SJCRH30 (cell line): Measurements from ENCODE around the gene DNAJC25. TPM values are rescaled to one million over a fixed set of nuclear protein-coding genes. Genes with fewer than 3 reads are reported as not detected.

Experiments used
- DNase-seq, 2 experiments: peaks; one replicate each; pipeline ENCODE4 v3.0.0-alpha.2; 2015 to 2020
- H3K27ac ChIP-seq: fragments of 250-450 bp; sonication (Bioruptor Pico); 2 replicates; pipeline ENCODE4 v1.5.1; 2020; ENCODE audit warnings: mild to moderate bottlenecking, moderate library complexity
- H3K27me3 ChIP-seq: fragments of 250-450 bp; sonication (Bioruptor Pico); 2 replicates; pipeline ENCODE4 v1.5.1; 2020; ENCODE audit warnings: mild to moderate bottlenecking, moderate library complexity
- H3K36me3 ChIP-seq: fragments of 250-450 bp; sonication (Bioruptor Pico); 2 replicates; pipeline ENCODE4 v1.5.1; 2020; ENCODE audit warnings: mild to moderate bottlenecking, moderate library complexity
- H3K4me1 ChIP-seq: fragments of 250-450 bp; sonication (Bioruptor Pico); 2 replicates; pipeline ENCODE4 v1.5.1; 2020; ENCODE audit warnings: mild to moderate bottlenecking, moderate library complexity
- H3K4me3 ChIP-seq: fragments of 250-450 bp; sonication (Bioruptor Pico); 2 replicates; pipeline ENCODE4 v1.5.1; 2020; ENCODE audit warnings: mild to moderate bottlenecking, moderate library complexity
- H3K9me3 ChIP-seq: fragments of 250-450 bp; sonication (Bioruptor Pico); replicated peaks from 2 replicates; pipeline ENCODE4 v1.5.1; 2020; ENCODE audit warnings: mild to moderate bottlenecking, moderate library complexity
- total RNA-seq: library from RNA; depleted of rRNA; stranded (reverse); fragments of >200 nt; shearing (Covaris generic); gene quantifications from 2 replicates; pipeline ENCODE4 v1.2.3, GENCODE V29; 2014

The DNAJC25 gene
- total RNA-seq, 1 experiment from 2014 or later = 14.2 TPM

GRCh38 chr9:111637421-111637950, 6.4 kb downstream of the DNAJC25 start:
- Histone ChIP-seq H3K4me3 (no peak overlapping the region), H3K36me3 (peaks cover 16% of the 10 kb centered on the region), H3K27me3 (no peaks in the 10 kb centered on the region), H3K27ac (no peak overlapping the region), H3K9me3 (no peaks in the 10 kb centered on the region), H3K4me1 (no peaks in the 10 kb centered on the region)
- no peak for DNase-seq

- peaks cover 68% of the 10 kb centered on the region for H3K36me3 ChIP-seq
- no peaks in the 10 kb centered on the region for H3K27me3 ChIP-seq
- H3K4me1 ChIP-seq = no peaks in the 10 kb centered on the region
- H3K9me3 ChIP-seq = peaks cover 5% of the 10 kb centered on the region
- DNase-seq = no peak
- no peak overlapping the region for H3K27ac ChIP-seq
- H3K4me3 ChIP-seq = no peak overlapping the region
Measured at GRCh38 chr9:111644195-111644772, 13.2 kb downstream of the DNAJC25 start.

- Histone ChIP-seq H3K36me3 (peaks cover 79% of the 10 kb centered on the region), H3K9me3 (peaks cover 5% of the 10 kb centered on the region), H3K27ac (no peak overlapping the region), H3K4me3 (no peak overlapping the region), H3K4me1 (no peaks in the 10 kb centered on the region), H3K27me3 (no peaks in the 10 kb centered on the region)
- DNase-seq = no peak
Measured at GRCh38 chr9:111645806-111646205, 14.7 kb downstream of the DNAJC25 start.

- Histone ChIP-seq H3K27me3 (no peaks in the 10 kb centered on the region), H3K9me3 (peaks cover 5% of the 10 kb centered on the region), H3K4me1 (no peaks in the 10 kb centered on the region), H3K36me3 (peaks cover 79% of the 10 kb centered on the region), H3K27ac (no peak overlapping the region), H3K4me3 (no peak overlapping the region)
- no peak for DNase-seq
Measured at GRCh38 chr9:111646417-111646816, 15.3 kb downstream of the DNAJC25 start.

- Histone ChIP-seq H3K27ac (no peak overlapping the region), H3K36me3 (peaks cover 82% of the 10 kb centered on the region), H3K9me3 (peaks cover 5% of the 10 kb centered on the region; the same call in 1 of the 2 replicates), H3K4me3 (no peak overlapping the region), H3K4me1 (no peaks in the 10 kb centered on the region), H3K27me3 (no peaks in the 10 kb centered on the region)
- no peak for DNase-seq
Measured at GRCh38 chr9:111648066-111648465, 16.9 kb downstream of the DNAJC25 start.

GRCh38 chr9:111649016-111649415, 17.9 kb downstream of the DNAJC25 start:
- H3K27ac ChIP-seq = no peak overlapping the region
- no peaks in the 10 kb centered on the region for H3K4me1 ChIP-seq
- H3K9me3 ChIP-seq = peaks cover 5% of the 10 kb centered on the region; the same call in 1 of the 2 replicates
- H3K4me3 ChIP-seq = no peak overlapping the region
- no peak for DNase-seq
- no peaks in the 10 kb centered on the region for H3K27me3 ChIP-seq
- H3K36me3 ChIP-seq = peaks cover 83% of the 10 kb centered on the region

GRCh38 chr9:111657051-111657450, 25.9 kb downstream of the DNAJC25 start:
- Histone ChIP-seq H3K36me3 (peaks cover 28% of the 10 kb centered on the region), H3K4me3 (no peak overlapping the region), H3K9me3 (no peaks in the 10 kb centered on the region), H3K4me1 (no peaks in the 10 kb centered on the region), H3K27ac (no peak overlapping the region), H3K27me3 (no peaks in the 10 kb centered on the region)
- DNase-seq = peak in 1 of 2 experiments; percentile 15

- Histone ChIP-seq H3K4me3 (no peak overlapping the region), H3K27me3 (no peaks in the 10 kb centered on the region), H3K27ac (no peak overlapping the region), H3K9me3 (no peaks in the 10 kb centered on the region), H3K36me3 (peaks cover 14% of the 10 kb centered on the region), H3K4me1 (peaks cover 6% of the 10 kb centered on the region; the same call in 1 of the 2 replicates)
- DNase-seq = no peak
Measured at GRCh38 chr9:111658943-111659342, 27.8 kb downstream of the DNAJC25 start.

- H3K27me3 ChIP-seq = no peaks in the 10 kb centered on the region
- H3K36me3 ChIP-seq = peaks cover 14% of the 10 kb centered on the region
- peaks cover 6% of the 10 kb centered on the region; the same call in 1 of the 2 replicates for H3K4me1 ChIP-seq
- no peak overlapping the region for H3K27ac ChIP-seq
- H3K4me3 ChIP-seq = no peak overlapping the region
- no peaks in the 10 kb centered on the region for H3K9me3 ChIP-seq
- no peak for DNase-seq
Measured at GRCh38 chr9:111659691-111660090, 28.6 kb downstream of the DNAJC25 start.

GRCh38 chr9:111661150-111661801, 30.1 kb downstream of the DNAJC25 start, which contains the start of gene GNG10:
TSS of gene GNG10 (plus strand) at chr9:111661605. CDS start at chr9:111661635, 30 bp downstream.
- Histone ChIP-seq H3K27me3 (no peaks in the 10 kb centered on the region), H3K4me3 (peak within 1 kb of the TSS; percentile 88)

GRCh38 chr9:111661802-111662521, 30.8 kb downstream of the DNAJC25 start:
- H3K27me3 ChIP-seq = no peaks in the 10 kb centered on the region
- peak; percentile 62 to 63 for DNase-seq

More at GRCh38 chr9:111661150-111661801, 30.1 kb downstream of the DNAJC25 start, which contains the start of gene GNG10:
- peak; percentile 72 to 82 for DNase-seq
- peak within 1 kb of the TSS; percentile 39; the same call in 1 of the 2 replicates for H3K27ac ChIP-seq
- peaks cover 6% of the 10 kb centered on the region; the same call in 1 of the 2 replicates for H3K4me1 ChIP-seq
- no peaks in the 10 kb centered on the region for H3K9me3 ChIP-seq
- H3K36me3 ChIP-seq = peaks cover 19% of the 10 kb centered on the region

GRCh38 chr9:111662576-111663300, 31.6 kb downstream of the DNAJC25 start:
- H3K27me3 ChIP-seq = no peaks in the 10 kb centered on the region
- no peaks in the 10 kb centered on the region for H3K9me3 ChIP-seq
- peaks cover 32% of the 10 kb centered on the region for H3K36me3 ChIP-seq
- H3K4me3 ChIP-seq = peak overlapping the region; percentile 88
- no peak for DNase-seq
- peak overlapping the region; percentile 39; the same call in 1 of the 2 replicates for H3K27ac ChIP-seq
- H3K4me1 ChIP-seq = peaks cover 6% of the 10 kb centered on the region; the same call in 1 of the 2 replicates

More at GRCh38 chr9:111661802-111662521, 30.8 kb downstream of the DNAJC25 start:
- H3K36me3 ChIP-seq = peaks cover 26% of the 10 kb centered on the region
- H3K27ac ChIP-seq = peak overlapping the region; percentile 39; the same call in 1 of the 2 replicates
- H3K4me1 ChIP-seq = peaks cover 6% of the 10 kb centered on the region; the same call in 1 of the 2 replicates
- no peaks in the 10 kb centered on the region for H3K9me3 ChIP-seq
- H3K4me3 ChIP-seq = peak overlapping the region; percentile 88

GRCh38 chr9:111663301-111663823, 32.2 kb downstream of the DNAJC25 start:
- Histone ChIP-seq H3K27ac (no peak overlapping the region), H3K4me1 (peaks cover 6% of the 10 kb centered on the region; the same call in 1 of the 2 replicates), H3K27me3 (no peaks in the 10 kb centered on the region), H3K36me3 (peaks cover 37% of the 10 kb centered on the region), H3K4me3 (no peak overlapping the region), H3K9me3 (no peaks in the 10 kb centered on the region)
- no peak for DNase-seq
